H1 (cell line): Measurements from ENCODE around the gene AP4M1. TPM values are rescaled to one million over a fixed set of nuclear protein-coding genes. Genes with fewer than 3 reads are reported as not detected.

Experiments used
- GTF2F1 ChIP-seq: IDR thresholded peaks from 2 replicates; pipeline ENCODE4 v1.6.1; 2012; ENCODE audit warnings: low read depth, low read length, improper control_type of control experiment, borderline replicate concordance
- HDAC6 ChIP-seq: IDR thresholded peaks from one replicate; pipeline ENCODE4 v1.7.1; 2012; ENCODE audit warnings: low read depth, mild to moderate bottlenecking, inconsistent platforms, low read length, moderate library complexity
- KDM4A ChIP-seq: IDR thresholded peaks from one replicate; pipeline ENCODE4 v1.7.1; 2012; ENCODE audit warnings: low read depth, mild to moderate bottlenecking, moderate library complexity, low read length, inconsistent platforms; ENCODE audit not compliant: severe bottlenecking
- SP4 ChIP-seq: IDR thresholded peaks from 2 replicates; pipeline ENCODE4 v1.6.1; 2012; ENCODE audit warnings: low read length, inconsistent platforms
- polyA plus RNA-seq, 7 experiments: library from polyadenylated mRNA; depleted of rRNA in 3 of 7; stranded (reverse) in 5 of 7; unstranded in 2 of 7; fragments of >200 nt in 5 of 7; fragments of 200-250 nt in 2 of 7; gene quantifications; 1 replicate in 5 of 7; 2 replicates in 1 of 7; 4 replicates in 1 of 7; pipeline versions ENCODE4 v1.2.1 to v1.2.3, GENCODE V29; 2011 to 2013; ENCODE audit warnings: missing spikeins in 2 of 7, mixed read lengths in 2 of 7
- total RNA-seq: library from RNA; stranded (reverse); fragmentation: NEBNext Ultra II Directional; extraction: Animal tissue kit (Norgen Biotek cat#: 25700); gene quantifications from 2 replicates; pipeline ENCODE4 v1.2.1, GENCODE V29; 2021

Gene AP4M1
- total and polyA plus RNA-seq, 2 of the 8 experiments (the other 6 are each of a cell fraction or from before 2014, with no cell fraction given) = 15.2 to 16.6 TPM

GRCh38 chr7:100122568-100122967 is 21.1 kb downstream of the AP4M1 start (continued):
- TF ChIP-seq SP4 (no peak), KDM4A (no peak), HDAC6 (no peak), GTF2F1 (no peak)
